Lower lobe of right lung (tissue), 2 donors: Measurements from ENCODE around the gene PRSS35. TPM values are rescaled to one million over a fixed set of nuclear protein-coding genes. Genes with fewer than 3 reads are reported as not detected.
"Not testable (repeated sequence)": the region's sequence is repeated elsewhere in the genome, so short reads cannot be mapped to it uniquely, and the experiment has no call there.

Experiments used
- ATAC-seq, 2 donors: fragments of 200-7000 bp; cut with Tn5 transposase; one replicate each; pipeline ENCODE4 v1.9.1; 2020 to 2022; ENCODE audit warnings: mild to moderate bottlenecking in 2 of 2, moderate library complexity in 2 of 2
- DNase-seq: peaks from one replicate; pipeline ENCODE4 v3.0.0-alpha.2; 2020
- H3K27ac ChIP-seq: fragments of 200-600 bp; one replicate; pipeline ENCODE4 v1.8.0; 2022
- H3K27me3 ChIP-seq: fragments of 200-600 bp; one replicate; pipeline ENCODE4 v1.8.0; 2022; ENCODE audit warnings: low read depth
- H3K36me3 ChIP-seq: fragments of 200-600 bp; one replicate; pipeline ENCODE4 v1.8.0; 2022; ENCODE audit warnings: mild to moderate bottlenecking
- H3K4me1 ChIP-seq: fragments of 200-600 bp; one replicate; pipeline ENCODE4 v1.8.0; 2022
- H3K4me3 ChIP-seq: fragments of 200-600 bp; one replicate; pipeline ENCODE4 v1.8.0; 2022; ENCODE audit warnings: mild to moderate bottlenecking
- H3K9me3 ChIP-seq: fragments of 200-600 bp; one replicate; pipeline ENCODE4 v1.8.0; 2022
- intact Hi-C: fragments of 100-400 bp; cut with DNase I; formaldehyde crosslinking; loops from one replicate; pipeline ENCODE4 v1.11.0; 2022
- total RNA-seq: library from RNA; stranded (reverse); fragmentation: NEBNext Ultra II Directional; extraction: Animal tissue kit (Norgen Biotek cat#: 25700); gene quantifications from one replicate; pipeline ENCODE4 v1.2.1, GENCODE V29; 2021
- TF ChIP-seq, protein P1 (sequence below): fragments of 200-600 bp; IDR thresholded peaks from one replicate; pipeline ENCODE4 v1.8.0; 2022; ENCODE audit warnings: antibody characterized with exemption, mild to moderate bottlenecking
- donor health status: DM: no; HTN: yes; CAD: no; lungs with severe emphysema.

The PRSS35 gene
- total RNA-seq, 1 donor from 2014 or later, result 0.59 TPM

- intact Hi-C loops, result no loop called here
- H3K36me3 ChIP-seq, result no peaks in the 10 kb centered on the region
These were observed 31.9 kb upstream of the PRSS35 start for GRCh38 chr6:83480470-83480869.

DNA sequence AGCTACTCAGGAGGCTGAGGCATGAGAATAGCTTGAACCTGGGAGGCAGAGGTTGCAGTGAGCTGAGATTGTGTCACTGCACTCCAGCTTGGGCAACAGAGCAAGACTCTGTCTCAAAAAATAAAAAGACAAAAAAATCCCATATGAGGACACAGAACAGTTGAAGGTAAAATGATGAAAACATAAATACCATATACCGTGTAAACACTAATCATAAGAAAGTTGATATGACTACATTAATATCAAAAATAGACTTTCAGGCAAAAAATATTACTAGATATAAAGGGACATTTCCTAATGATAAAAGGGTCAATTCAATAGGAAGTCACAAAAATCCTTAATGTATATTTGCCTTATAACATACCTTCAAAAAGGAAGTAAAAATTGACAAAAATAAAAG is 30.4 kb upstream of the PRSS35 start:
- DNase-seq, H3K9me3 ChIP-seq, H3K4me3 ChIP-seq, H3K36me3 ChIP-seq, H3K4me1 ChIP-seq, intact Hi-C loops, H3K27ac ChIP-seq, H3K27me3 ChIP-seq, ATAC-seq: not testable (repeated sequence)

More at GRCh38 chr6:83480470-83480869, 31.9 kb upstream of the PRSS35 start:
- no peaks in the 10 kb centered on the region for H3K4me1 ChIP-seq
- no peak for DNase-seq
- no peak overlapping the region for H3K27ac ChIP-seq
- H3K4me3 ChIP-seq, result no peak overlapping the region
- ATAC-seq, result no peak
- TF ChIP-seq, protein P1, sequence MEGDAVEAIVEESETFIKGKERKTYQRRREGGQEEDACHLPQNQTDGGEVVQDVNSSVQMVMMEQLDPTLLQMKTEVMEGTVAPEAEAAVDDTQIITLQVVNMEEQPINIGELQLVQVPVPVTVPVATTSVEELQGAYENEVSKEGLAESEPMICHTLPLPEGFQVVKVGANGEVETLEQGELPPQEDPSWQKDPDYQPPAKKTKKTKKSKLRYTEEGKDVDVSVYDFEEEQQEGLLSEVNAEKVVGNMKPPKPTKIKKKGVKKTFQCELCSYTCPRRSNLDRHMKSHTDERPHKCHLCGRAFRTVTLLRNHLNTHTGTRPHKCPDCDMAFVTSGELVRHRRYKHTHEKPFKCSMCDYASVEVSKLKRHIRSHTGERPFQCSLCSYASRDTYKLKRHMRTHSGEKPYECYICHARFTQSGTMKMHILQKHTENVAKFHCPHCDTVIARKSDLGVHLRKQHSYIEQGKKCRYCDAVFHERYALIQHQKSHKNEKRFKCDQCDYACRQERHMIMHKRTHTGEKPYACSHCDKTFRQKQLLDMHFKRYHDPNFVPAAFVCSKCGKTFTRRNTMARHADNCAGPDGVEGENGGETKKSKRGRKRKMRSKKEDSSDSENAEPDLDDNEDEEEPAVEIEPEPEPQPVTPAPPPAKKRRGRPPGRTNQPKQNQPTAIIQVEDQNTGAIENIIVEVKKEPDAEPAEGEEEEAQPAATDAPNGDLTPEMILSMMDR, result no peak
- no peaks in the 10 kb centered on the region for H3K9me3 ChIP-seq
- no peaks in the 10 kb centered on the region for H3K27me3 ChIP-seq

DNA sequence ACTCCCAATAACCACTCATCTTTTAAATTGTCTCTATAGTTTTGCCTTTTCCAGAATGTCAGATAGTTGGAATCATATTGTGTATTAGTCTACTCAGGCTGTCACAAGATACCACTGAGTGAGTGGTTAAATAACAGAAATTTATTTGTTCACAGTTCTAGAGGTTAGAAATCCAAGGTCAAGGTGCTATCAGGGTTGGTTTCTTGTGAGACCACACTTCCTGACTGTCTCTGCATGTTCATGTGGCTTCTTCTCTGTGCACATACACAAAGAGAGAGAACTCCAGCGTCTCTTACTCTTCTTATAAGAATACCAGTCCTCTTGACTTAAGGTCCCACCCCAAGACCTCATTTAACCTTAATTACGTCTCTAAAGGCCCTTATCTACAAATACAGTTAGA is 23.9 kb upstream of the PRSS35 start:
- H3K9me3 ChIP-seq, result no peaks in the 10 kb centered on the region
- no peaks in the 10 kb centered on the region for H3K27me3 ChIP-seq
- H3K4me3 ChIP-seq, result no peak overlapping the region
- H3K27ac ChIP-seq, result no peak overlapping the region
- TF ChIP-seq, protein P1, result no peak
- DNase-seq (no peak), ATAC-seq (no peak)
- H3K4me1 ChIP-seq, result no peaks in the 10 kb centered on the region
- H3K36me3 ChIP-seq, result no peaks in the 10 kb centered on the region
- intact Hi-C loops, result no loop called here

GRCh38 chr6:83488861-83489260 is 23.5 kb upstream of the PRSS35 start:
- DNase-seq (no peak), ATAC-seq (no peak)
- no peaks in the 10 kb centered on the region for H3K9me3 ChIP-seq
- intact Hi-C loops, result no loop called here
- H3K4me3 ChIP-seq, result no peak overlapping the region
- no peak overlapping the region for H3K27ac ChIP-seq
- no peaks in the 10 kb centered on the region for H3K27me3 ChIP-seq
- TF ChIP-seq, protein P1, result no peak
- no peaks in the 10 kb centered on the region for H3K4me1 ChIP-seq
- no peaks in the 10 kb centered on the region for H3K36me3 ChIP-seq

DNA sequence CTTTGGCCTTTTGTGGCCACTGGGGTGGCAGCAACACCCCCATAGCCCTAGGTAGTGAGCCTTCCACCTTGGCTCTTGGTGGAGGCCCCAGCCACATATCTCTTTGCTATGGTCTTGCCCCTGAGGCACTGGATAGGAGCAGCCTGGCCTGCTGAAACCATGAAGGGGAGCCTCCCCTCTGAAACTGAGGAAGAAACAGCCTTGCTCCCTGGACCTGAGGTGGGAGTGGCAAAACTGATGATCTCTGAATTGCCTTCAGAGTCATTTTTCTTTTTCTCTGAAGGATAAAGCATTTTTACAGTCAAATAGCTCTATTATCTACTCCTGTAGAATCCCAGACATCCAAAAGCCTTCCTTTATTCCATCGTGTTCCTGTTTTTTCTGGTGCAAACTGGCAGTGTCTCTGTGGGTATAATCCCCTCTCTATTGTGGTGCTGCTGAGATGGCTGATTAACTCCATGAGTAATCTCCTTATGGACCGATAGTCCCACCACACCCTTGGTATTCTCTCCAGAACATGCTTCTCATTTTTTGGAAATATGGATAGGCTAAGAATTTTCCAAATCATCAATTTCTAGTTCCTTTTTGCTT is 22.0 kb upstream of the PRSS35 start:
- no peaks in the 10 kb centered on the region for H3K9me3 ChIP-seq
- intact Hi-C loops, result no loop called here
- no peaks in the 10 kb centered on the region for H3K4me1 ChIP-seq
- H3K27me3 ChIP-seq, result no peaks in the 10 kb centered on the region
- H3K27ac ChIP-seq, result no peak overlapping the region
- TF ChIP-seq, protein P1, result no peak
- H3K36me3 ChIP-seq, result no peaks in the 10 kb centered on the region
- H3K4me3 ChIP-seq, result no peak overlapping the region
- DNase-seq (no peak), ATAC-seq (no peak)

DNA sequence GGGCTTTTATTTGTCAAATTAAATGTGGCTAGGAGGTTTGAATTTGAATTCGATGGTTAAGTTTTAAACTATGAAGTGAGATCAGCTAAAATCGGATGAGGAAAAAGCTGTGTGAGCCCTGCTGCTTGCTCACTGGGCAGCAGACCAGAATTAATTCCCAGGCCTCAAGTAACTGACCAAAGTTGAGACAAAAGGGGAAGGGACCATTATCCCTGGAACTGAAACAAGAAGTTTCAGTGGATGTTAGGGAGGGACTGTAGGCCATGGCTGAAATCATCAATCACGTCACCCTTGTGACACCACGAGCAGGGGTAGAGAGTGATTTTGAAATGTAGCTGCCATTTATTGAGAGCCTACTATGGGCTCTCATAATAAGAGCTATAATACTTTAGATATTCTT is 7.0 kb upstream of the PRSS35 start:
- Histone ChIP-seq H3K27me3 (no peaks in the 10 kb centered on the region), H3K36me3 (no peaks in the 10 kb centered on the region), H3K4me3 (no peak overlapping the region), H3K9me3 (no peaks in the 10 kb centered on the region), H3K4me1 (peaks cover 8% of the 10 kb centered on the region), H3K27ac (no peak overlapping the region)
- DNase-seq, result no peak
- intact Hi-C loops, result no loop called here
- TF ChIP-seq, protein P1, result no peak
- ATAC-seq, result peak; percentile 45 to 68
